ENCODE results near the gene OCA2.

DNA sequence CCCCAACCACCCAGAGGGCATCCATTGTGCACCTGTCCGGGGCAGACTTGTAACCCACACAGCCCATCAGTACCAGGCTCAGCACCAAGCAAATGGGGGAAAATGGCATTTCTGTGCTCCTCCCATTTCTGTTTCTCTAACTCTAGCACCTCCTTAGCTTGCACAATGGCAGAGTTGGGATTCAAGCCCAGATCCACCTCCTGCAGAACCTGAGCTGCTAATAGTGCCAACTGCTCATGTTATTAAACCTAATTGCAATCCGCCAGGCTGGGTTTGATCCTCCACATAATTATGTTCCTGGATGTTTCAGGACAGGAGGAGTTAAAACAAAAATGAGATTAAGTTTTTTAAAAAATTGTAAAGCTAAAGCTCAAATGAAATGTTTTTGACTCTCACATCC is 235.0 kb downstream of the OCA2 start:
- TF ChIP-seq, protein P1, sequence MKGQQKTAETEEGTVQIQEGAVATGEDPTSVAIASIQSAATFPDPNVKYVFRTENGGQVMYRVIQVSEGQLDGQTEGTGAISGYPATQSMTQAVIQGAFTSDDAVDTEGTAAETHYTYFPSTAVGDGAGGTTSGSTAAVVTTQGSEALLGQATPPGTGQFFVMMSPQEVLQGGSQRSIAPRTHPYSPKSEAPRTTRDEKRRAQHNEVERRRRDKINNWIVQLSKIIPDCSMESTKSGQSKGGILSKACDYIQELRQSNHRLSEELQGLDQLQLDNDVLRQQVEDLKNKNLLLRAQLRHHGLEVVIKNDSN (IDR thresholded peaks at IDR 0.05), result no peak
- TF ChIP-seq CEBPB (IDR thresholded peaks at IDR 0.05) (no peak), RAD21 (IDR thresholded peaks at IDR 0.05; ENCODE audit: low read depth) (no peak), YY1 (IDR thresholded peaks at IDR 0.05; ENCODE audit: low read depth) (no peak), CREB1 (IDR thresholded peaks at IDR 0.05; ENCODE audit: low read depth) (no peak), EGR1 (IDR thresholded peaks at IDR 0.05) (no peak)
- TF ChIP-seq, protein P2, sequence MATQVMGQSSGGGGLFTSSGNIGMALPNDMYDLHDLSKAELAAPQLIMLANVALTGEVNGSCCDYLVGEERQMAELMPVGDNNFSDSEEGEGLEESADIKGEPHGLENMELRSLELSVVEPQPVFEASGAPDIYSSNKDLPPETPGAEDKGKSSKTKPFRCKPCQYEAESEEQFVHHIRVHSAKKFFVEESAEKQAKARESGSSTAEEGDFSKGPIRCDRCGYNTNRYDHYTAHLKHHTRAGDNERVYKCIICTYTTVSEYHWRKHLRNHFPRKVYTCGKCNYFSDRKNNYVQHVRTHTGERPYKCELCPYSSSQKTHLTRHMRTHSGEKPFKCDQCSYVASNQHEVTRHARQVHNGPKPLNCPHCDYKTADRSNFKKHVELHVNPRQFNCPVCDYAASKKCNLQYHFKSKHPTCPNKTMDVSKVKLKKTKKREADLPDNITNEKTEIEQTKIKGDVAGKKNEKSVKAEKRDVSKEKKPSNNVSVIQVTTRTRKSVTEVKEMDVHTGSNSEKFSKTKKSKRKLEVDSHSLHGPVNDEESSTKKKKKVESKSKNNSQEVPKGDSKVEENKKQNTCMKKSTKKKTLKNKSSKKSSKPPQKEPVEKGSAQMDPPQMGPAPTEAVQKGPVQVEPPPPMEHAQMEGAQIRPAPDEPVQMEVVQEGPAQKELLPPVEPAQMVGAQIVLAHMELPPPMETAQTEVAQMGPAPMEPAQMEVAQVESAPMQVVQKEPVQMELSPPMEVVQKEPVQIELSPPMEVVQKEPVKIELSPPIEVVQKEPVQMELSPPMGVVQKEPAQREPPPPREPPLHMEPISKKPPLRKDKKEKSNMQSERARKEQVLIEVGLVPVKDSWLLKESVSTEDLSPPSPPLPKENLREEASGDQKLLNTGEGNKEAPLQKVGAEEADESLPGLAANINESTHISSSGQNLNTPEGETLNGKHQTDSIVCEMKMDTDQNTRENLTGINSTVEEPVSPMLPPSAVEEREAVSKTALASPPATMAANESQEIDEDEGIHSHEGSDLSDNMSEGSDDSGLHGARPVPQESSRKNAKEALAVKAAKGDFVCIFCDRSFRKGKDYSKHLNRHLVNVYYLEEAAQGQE (IDR thresholded peaks at IDR 0.05; ENCODE audit: low read depth), result no peak
- TF ChIP-seq, protein P3, sequence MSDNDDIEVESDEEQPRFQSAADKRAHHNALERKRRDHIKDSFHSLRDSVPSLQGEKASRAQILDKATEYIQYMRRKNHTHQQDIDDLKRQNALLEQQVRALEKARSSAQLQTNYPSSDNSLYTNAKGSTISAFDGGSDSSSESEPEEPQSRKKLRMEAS (IDR thresholded peaks at IDR 0.05), result no peak
